SK-N-DZ (cell line): ENCODE results near the gene LTBP4.
A peak's percentile ranks its signal among the peaks of the same experiment; 100 is the strongest.
"Not testable (repeated sequence)": the region's sequence is repeated elsewhere in the genome, so short reads cannot be mapped to it uniquely, and the experiment has no call there.

Experiments used
- DNase-seq: peaks from one replicate; pipeline ENCODE4 v3.0.0-alpha.2; 2015; ENCODE audit warnings: low spot score

Gene LTBP4

DNA sequence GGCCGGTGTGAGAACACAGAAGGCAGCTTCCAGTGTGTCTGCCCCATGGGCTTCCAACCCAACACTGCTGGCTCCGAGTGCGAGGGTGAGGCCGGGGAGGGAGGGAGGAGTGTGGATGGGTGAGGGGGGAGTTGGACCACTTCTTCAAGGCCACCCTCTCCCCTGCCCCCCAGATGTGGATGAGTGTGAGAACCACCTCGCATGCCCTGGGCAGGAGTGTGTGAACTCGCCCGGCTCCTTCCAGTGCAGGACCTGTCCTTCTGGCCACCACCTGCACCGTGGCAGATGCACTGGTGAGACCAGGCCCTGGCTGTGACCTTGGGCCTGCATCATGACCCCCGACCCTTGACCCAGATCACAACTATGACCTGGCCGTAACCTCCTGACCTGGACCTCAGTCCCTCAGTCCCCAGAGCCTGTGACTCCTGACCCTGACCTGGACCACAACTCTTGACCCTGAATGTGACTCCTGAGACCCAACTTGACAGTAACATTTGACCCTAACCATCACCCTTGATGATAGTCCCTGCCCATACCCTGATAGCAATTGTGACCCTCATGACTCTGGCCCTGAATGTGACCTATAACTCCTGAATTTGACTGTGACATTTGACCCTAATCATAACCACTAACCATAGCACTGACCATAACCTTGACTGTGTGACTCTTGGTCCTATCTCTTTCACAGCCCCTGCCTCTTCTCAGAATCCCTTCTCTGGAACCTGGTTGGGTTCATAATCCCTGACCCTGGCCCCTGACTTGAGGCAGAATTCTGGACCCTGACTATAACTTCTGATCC lies 10.9 kb downstream of the LTBP4 start:
- DNase-seq: no peak

DNA sequence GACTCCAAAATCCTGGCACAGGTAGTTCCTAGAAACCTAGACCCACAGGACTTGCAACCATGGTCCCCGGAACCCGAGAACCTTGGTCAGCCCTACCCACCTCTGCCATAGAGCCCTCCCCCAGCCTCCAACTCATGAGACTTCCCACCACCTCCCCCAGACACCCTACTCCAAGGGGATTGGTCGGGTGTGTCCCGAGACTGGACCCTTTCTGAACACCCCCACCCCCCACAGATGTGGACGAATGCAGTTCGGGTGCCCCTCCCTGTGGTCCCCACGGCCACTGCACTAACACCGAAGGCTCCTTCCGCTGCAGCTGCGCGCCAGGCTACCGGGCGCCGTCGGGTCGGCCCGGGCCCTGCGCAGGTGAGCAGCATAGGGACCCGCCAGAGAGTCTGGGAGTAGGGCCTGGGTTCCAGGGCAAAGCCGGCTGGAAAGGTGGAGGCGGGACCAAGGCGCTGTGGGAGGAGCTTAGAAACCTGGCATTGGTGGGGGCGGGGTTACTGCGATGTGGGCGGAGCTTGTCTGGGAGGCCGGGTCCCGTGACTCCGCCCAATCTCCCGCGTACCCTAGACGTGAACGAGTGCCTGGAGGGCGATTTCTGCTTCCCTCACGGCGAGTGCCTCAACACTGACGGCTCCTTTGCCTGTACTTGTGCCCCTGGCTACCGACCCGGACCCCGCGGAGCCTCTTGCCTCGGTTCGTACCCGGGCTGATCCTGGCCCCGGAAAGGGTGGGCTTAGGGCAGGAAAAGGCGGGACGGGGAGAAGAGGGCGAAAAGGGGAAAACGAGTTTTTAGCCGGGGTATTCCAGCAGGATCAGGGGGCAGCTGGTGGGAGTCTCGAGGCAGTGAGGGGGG lies 11.9 kb downstream of the LTBP4 start:
- DNase-seq: no peak

DNA sequence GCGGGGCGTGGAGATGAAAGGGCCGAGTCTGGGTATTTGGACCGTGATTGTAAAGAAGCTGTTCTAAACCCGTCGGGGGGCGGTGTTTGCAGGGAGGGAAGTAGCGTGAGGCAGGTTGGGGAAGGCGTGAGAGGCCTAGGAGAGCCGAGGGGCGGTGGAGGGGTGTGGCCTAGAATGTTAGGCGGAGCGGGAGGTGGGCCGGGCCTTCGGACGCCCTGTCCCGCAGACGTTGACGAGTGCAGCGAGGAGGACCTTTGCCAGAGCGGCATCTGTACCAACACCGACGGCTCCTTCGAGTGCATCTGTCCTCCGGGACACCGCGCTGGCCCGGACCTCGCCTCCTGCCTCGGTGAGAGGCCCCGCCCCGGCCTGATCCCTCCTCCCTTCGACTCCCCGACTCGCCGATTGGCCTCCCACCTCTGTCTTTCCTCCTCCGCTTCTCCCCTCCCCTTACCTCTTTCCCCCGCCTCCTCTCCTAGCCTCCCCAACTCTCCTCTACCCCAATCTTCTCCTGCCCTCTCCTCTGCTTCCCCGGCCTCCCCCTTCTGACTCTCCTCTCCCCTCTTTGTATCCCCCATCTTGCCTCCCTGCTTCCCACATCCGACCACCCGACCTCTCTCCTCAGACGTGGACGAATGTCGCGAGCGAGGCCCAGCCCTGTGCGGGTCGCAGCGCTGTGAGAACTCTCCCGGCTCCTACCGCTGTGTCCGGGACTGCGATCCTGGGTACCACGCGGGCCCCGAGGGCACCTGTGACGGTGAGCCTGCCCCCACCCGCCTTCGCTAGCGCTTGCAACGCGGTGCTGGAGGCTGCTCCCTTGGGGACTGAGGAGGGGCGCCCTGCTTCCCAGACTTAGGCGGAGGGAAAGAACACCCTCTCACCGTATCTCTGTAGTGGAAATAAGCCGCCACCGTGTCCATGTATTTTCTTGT lies 12.8 kb downstream of the LTBP4 start:
- no peak for DNase-seq

DNA sequence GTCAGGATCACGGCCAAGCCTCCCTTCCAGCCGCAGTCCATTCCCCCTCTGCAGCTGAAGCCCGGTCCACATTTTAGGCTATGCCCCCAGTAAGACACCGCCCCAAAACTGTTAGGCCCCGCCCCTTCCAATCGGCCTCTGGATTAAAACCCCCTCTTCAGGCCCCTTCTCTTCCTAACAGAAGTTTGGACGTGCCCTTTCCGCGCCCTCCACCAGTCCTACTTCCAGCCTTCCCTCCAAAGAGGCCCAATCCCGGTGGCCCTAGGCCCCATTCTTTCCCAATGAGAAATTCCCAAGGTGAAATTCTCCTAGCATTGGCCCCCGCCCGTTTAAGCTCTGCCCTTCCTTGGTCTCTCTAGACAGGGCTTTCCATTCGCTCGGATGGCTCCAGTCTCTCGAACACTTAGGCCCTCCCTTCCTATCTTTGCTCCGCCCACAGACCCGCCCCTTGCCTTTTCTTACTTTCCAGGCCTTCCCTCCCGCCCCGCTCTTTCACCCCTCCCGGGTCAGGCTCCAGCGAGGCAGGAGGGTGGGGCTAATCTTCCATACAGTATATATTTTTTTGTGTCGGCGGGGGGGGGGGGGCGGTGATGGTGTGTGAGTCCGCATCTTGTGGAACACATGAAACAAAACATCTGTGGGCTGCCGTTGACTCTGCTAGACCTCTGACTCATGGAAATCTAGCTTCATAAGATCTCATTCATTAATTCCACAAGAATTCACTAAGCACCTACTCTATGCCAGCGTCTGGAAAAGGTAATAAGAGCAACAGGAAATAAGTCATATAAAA lies 13.6 kb downstream of the LTBP4 start:
- no peak for DNase-seq

GRCh38 chr19:40616178-40616577 lies 15.0 kb downstream of the LTBP4 start:
- no peak for DNase-seq

DNA sequence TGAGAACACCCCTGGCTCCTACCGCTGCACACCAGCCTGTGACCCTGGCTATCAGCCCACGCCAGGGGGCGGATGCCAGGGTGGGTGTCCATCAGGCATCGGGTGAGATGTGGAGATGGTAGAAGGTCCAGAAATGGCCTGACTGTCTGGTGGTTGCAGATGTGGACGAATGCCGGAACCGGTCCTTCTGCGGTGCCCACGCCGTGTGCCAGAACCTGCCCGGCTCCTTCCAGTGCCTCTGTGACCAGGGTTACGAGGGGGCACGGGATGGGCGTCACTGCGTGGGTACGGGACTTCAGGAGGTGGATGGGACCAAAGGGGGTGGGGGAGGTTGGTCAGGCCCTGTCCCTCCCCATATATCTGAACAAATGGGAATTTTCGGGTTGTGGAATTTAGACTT lies 15.8 kb downstream of the LTBP4 start:
- DNase-seq: no peak

DNA sequence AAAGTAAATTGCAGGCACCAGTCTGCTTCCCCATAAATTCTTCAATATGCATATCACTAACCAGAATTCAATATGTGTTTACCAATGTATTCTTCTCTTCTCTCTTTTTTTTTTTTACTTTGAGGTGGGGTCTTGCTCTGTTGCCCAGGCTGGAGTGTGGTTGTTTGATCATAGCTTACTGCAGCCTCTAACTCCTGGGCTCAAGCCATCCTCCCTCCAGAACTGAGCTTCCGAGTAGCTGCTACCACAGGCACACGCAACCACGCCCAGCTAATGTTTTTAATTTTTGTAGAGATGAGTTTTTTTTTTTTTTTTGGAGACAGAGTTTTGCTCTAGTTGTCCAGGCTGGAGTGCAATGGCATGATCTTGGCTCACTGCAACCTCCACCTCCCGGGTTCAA lies 16.8 kb downstream of the LTBP4 start:
- DNase-seq: no peak

- no peak for DNase-seq
Observed at GRCh38 chr19:40619333-40620160, 18.4 kb downstream of the LTBP4 start.

- DNase-seq: no peak
Observed at GRCh38 chr19:40620161-40620485, 19.0 kb downstream of the LTBP4 start.

GRCh38 chr19:40621283-40621682 lies 20.1 kb downstream of the LTBP4 start:
- no peak for DNase-seq

DNA sequence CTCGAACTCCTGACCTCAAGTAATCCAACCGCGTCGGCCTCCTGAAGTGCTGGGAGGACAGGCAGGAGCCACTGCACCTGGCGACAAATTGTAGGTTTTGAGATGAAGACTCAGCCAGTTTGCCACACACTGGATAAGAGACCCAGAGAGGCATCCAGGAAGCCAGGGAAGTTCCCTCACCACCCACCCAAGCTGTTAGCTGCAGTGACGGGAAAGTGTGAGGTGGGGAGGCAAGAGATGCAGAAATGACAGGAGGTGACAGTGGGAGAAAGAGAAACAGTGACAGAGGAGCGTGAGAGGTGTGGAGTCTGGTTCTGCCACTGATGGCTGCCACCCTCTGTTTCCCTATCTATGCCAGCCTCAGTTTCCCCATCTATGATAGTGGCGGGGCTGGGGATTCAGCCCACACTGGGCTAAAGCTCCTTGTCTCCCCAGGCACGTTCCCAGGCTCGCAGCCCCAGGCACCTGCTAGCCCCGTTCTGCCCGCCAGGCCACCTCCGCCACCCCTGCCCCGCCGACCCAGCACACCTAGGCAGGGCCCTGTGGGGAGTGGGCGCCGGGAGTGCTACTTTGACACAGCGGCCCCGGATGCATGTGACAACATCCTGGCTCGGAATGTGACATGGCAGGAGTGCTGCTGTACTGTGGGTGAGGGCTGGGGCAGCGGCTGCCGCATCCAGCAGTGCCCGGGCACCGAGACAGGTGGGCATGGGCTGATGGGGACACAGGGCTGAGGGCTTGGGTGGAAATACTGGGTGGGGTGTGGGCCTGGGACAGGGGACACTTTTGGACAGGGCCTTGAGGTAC lies 21.0 kb downstream of the LTBP4 start:
- DNase-seq: no peak

GRCh38 chr19:40622773-40623075 lies 21.6 kb downstream of the LTBP4 start:
- no peak for DNase-seq

- DNase-seq: peak; percentile 37
Observed at GRCh38 chr19:40623403-40624251, 22.5 kb downstream of the LTBP4 start.

DNA sequence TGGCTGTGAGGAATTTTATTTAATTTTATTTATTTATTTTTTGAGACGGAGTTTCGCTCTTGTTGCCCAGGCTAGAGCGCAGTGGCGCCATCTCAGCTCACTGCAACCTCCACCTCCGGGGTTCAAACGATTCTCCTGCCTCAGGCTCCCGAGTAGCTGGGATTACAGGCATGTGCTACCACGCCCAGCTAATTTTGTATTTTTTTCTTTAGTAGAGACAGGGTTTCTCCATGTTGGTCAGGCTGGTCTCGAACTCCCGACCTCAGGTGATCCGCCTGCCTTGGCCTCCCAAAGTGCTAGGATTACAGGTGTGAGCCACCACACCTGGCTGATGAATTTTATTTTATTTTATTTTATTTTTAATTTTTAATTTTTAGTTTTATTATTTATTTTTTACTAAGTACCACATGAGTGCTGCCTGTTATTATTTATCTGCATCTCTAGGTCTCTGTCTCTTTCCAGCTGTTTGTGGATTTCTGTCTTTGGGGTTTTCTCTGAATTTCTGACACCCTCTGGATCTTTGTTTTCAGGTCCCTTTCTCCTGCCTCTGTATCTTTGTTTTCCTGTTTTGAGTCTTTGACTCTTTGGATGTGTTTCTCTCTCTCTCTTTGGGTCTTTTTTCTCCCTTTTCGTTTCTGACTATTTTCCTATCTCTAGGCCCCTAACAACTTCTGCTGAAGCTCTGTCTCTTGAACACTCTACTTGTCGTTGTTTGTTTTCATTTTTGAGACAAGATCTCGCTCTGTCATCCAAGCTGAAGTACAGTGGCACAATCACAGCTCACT lies 23.4 kb downstream of the LTBP4 start:
- DNase-seq: not testable (repeated sequence)

DNA sequence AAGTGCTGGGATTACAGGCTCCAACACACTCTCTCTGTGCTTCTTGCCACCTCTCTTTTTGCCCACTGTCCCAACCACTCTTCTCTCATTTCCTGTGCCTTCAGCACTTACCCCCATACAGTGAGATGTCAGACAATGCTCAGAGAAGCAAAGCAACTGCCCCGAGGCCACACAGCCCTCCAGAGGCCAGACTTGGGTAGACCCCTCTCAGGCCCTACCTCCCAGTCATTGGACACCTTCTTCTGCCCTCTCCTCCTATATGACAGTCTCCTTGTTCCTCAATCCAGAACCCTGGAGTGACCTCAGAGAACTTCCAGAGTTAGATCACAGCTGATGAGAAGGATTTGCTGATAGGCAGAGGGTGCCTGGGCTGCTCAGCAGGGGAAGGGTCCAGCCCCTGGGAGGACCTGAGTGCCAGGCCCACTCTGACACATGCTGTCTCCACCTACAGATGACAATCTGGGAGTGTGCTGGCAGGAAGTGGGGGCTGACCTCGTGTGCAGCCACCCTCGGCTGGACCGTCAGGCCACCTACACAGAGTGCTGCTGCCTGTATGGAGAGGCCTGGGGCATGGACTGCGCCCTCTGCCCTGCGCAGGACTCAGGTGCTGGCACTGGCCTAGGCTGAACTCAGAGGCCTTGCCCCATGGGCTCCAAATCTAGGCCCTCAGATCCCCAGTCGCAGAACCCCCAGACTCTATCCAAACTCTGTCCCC lies 24.4 kb downstream of the LTBP4 start:
- no peak for DNase-seq

DNA sequence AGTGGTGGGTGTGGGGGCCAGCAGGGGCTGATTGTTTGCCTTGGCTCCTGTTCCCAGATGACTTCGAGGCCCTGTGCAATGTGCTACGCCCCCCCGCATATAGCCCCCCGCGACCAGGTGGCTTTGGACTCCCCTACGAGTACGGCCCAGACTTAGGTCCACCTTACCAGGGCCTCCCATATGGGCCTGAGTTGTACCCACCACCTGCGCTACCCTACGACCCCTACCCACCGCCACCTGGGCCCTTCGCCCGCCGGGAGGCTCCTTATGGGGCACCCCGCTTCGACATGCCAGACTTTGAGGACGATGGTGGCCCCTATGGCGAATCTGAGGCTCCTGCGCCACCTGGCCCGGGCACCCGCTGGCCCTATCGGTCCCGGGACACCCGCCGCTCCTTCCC lies 25.7 kb downstream of the LTBP4 start:
- no peak for DNase-seq
